GM19397 (cell line): ENCODE results near the gene PDZRN3.

Source experiments
- ATAC-seq: cut with Tn5 transposase; IDR thresholded peaks from one replicate; pipeline ENCODE4 v1.9.1; 2021; ENCODE audit warnings: mild to moderate bottlenecking, moderate library complexity; ENCODE audit not compliant: unreplicated experiment

PDZRN3 gene

DNA sequence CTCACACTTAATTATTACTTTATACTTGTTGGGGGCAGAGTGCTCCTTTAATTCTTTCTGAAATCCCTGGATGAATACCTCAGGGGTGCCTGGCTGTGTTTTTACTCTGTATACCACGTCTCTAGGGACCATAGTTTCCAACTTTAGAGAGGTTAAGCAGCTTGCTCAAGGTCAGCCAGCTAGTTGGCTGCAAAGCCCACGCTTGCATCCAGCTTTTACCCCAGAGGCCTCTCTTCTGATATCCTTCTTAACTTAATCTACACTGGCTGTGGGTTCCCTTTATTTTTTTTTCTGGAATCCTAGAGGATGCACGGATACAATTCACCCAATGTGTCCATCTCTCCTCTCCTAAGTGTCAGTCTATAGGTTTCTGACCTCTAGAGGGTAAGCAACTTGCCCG is 1.4 kb downstream of the PDZRN3 start:
- ATAC-seq = no peak

DNA sequence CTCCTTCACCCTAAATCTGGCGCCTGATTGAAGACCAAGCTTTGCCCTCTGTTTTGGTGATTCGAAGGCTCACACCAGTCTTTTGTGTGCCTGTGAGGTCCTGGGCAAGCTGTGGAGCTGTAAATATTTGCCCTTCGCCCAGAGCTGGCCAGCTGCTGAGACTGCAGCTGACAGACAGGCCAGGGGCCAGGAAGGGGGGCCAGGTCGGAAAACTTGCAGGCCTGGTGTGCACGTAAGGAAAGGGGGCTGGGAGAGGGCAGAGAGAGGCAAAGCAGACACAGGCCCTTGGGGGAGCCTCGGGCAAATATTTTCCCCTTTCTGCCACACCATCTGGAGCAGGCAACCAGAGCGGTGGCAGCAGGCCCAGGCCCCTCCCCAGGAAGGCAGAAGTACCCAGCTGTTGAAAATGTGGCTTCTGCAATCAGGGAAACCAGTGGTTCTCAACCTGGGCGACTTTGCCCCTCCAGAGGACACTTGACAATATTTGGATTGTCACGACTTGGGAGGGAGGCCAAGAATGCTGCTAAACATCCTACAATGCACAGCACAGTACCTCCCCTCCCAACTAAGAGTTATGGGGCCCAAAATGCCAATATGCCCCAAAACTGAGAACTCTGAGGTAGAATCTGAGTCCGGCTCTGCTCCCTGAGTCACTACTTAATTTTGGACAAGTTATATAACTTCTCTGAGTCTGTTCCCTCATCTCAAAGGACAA is 2.5 kb downstream of the PDZRN3 start:
- ATAC-seq = no peak

DNA sequence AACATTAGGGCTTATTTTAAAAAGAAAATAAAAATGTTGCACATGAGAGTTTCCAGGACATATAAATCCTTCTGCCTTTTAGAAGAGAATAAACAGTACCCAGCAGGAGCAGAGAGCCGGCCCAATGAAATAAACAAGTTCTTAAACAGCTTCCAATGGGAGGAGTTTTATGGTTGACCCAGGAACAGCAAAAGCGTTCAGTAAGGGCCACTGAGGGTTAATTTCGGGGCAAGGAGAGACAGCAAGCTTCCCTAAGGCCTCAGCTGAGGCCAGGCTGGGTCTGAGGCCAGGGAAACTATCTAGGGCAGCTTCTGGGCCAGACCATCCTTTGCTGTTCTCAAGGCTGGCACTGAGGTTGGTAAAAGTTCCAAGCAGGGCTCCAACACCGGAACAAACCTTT is 3.4 kb downstream of the PDZRN3 start:
- no peak for ATAC-seq

DNA sequence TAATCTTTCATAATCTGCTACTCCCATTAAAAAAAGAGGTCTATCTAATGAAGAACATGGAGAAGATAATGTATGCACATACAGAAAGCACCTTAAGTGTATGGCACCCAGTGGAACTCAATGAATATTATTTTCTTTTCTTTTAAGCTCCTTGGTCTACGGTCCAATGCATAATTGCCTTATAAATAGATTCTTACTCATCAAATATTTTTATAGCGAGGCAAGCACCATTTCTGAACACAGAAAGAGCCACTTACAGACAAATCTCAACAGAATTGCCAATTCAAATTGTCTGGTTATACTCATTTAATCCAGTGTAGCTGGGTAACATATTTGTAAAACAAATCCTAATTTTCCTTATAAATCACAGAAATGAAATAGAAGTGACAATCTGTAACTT is 6.3 kb downstream of the PDZRN3 start:
- ATAC-seq = no peak

DNA sequence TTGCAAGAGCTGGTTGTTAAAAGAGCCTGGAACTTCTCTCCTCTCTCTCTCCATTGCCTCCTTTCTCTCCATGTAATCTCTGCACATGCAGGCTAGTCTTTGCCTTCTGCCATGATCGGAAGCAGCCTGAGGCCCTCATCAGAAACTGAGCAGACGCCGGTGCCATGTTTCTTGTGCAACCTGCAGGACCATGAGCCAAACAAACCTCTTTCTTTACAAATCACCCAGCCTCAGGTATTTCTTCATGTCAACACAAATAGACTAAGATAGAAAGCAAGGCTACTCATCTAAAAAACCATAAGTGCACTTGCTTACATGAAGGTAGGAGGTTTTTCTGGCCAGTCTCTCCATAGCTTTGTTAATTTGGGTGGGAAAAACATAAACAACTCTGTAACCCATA is 8.7 kb downstream of the PDZRN3 start:
- ATAC-seq = no peak

DNA sequence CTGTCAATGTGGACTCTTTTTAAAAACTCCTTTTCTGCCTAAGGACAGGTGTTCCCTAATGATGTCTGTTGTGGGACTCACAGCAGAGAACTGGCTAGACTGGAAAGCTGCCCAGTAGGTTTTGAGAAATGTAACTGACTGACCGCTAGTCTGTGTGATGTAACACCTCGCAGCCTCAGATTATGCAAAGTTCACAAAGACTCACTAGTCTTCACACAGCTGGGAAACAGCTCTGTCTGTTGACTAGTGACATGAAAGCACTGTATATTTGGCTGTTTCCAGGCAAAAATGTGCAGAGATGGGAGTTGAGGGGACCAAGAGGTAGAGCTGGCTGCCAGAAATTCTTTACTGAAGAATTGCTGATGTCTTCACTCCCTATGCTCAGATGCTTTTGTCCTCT is 10.3 kb downstream of the PDZRN3 start:
- ATAC-seq = no peak

DNA sequence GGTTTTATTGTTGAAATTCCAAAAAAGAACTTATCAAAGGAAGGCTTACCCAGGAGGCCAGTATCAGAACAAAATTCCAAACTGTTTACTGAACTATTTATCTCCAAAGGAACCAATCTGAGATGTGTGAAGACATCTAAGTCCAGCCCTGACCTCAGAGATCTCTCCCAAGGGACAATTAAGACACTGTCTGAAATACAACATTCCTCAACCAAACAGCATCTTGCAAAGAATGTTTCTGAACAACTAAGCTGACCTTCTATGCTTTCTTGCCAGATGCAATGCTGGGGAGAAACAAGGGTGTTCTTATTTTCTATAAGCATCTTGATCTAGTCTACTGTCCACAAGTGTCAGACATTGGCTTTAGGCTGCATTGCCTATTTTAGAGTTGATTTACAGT is 13.6 kb downstream of the PDZRN3 start:
- no peak for ATAC-seq

DNA sequence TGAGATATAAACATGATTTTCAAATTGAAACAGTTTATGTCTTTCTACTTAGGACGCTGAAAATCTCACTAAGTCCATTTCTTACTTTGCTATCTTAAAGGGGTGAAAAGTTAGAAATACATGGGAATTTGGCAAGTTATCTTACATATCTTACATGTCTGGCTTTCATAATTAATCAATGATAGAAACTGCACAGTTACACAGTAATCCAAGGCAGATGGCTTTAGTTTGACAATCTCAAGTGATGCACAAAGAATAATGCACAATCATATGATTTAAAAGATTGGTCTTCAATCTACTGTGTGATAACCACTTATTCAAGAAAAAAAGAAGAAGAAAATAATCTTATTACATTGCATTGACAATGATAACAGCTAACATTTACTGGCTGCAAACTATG is 14.2 kb downstream of the PDZRN3 start:
- ATAC-seq = no peak

DNA sequence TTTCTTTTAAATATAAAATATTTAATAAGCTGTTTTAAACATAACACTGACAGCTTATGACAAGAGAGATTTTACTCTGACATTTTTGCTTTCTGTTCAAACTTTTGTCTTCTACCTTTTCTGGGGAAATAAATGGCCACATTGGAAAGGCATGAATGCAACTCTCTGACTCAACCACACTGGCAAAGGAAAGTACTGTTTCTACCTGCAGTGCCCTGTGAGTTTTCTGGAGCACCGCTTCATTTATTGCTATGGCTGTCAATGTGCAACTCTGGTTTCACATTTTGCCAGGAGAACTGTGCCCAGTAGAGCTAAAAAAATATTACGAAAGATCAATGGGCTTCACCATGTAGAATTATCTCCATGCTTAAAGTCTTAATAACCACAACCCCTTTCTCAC is 15.1 kb downstream of the PDZRN3 start:
- ATAC-seq = no peak

DNA sequence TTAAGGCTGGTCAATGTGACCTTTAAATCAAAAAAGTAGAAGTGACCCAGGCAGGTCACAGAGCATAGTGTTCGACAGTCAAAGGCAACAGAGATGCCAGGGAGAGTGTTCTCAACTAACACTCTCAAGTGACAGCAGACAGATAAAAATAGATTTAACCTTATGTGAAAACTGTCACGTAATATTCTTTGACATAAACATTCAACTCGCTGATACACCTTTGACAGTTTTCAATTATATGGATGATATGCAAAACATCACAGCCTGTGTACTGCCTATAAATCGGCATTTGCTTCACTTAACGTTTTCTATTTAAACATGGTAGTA is 15.5 kb downstream of the PDZRN3 start:
- ATAC-seq = no peak

DNA sequence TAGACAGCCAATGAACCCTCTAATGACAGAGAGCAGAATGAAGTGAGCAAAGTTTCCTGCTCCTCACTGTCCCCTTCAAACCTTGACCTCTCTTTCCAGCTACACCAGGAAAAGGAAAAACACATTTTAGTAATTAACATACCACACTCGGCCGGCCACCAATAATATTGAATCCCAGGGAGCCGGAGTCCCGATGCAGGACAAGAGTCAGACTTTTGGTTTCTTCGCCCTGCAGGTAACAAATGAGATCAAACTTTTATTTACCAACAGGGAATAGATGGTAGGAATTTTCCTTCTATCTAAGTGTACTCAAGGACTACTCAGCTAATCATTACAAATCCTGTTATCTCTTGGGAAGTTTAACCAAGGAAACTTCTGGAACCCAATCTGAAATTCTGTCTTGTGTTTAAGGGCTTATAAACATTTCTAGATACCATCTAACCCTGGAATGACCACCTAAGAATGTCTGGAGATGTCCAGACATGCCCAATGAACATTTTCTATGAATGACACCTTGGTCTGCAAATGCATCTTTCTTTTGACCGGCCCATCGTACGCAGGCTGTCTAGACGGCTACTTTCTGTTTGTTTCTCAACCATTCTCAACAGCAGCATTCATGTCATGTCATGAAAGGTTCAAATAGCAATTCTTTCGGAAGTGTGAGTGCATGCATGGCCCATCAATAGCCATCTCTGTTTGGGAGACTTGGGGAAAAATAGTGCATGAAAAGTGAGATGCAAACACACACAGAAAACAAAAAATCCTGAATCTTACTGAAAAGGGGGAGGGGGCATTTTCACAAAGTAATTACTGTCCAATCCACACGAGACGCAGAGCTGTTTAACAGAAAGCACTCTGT is 16.1 kb downstream of the PDZRN3 start:
- no peak for ATAC-seq

DNA sequence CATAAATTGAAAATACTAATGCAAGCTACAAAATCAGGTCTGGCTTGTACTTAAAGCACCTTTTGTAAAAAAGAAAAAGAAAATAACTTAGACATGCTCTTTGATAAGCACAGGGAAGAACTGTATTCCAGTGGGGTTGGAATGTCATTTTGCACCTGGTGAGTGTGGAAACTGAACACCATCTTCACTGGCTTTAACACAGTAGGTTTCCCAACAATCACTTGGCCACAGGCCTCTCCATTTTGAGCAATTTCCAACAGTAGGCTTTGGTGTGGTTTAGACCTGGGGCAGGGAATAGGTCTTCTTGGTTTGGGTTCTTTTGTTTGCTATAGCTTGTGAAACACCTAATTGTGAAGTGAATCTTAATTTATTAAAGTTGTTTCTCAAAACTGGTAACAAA is 18.9 kb downstream of the PDZRN3 start:
- no peak for ATAC-seq

DNA sequence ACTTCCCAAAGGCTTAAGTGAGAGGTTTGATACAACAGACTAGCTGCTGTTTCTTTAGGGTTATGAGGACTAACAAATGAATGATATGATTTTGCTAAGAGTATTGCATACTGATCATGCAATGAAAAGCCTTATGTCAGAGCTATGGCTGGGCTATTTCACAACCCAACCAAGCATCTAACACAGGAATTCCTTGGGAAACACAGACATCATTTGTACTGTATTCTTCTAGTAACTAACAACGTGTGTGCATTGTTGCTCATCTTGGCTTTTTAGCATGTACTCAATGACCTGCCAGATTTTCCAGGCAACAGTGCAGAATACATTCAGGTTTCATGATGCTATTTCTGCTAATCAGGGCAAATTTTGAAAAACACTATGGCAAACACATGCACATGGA is 19.3 kb downstream of the PDZRN3 start:
- no peak for ATAC-seq

DNA sequence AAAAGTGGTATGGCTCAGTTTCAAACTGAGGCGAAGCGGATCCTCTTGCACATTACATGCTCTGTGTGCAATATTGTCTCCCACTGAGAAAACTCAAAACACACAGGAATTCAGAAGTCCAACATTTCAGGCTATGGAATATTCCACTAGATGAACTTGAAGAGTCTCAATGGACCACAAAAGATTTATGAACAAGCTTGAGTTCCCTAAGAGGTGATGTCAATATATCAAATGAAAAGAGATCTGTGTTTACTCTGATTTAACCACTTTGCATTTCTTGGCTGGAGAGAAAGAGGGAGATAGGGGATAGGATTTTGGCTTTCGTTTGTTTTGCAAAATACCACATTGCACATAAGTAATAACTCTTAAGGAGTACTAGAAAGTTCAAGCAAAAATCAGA is 20.3 kb downstream of the PDZRN3 start:
- no peak for ATAC-seq

DNA sequence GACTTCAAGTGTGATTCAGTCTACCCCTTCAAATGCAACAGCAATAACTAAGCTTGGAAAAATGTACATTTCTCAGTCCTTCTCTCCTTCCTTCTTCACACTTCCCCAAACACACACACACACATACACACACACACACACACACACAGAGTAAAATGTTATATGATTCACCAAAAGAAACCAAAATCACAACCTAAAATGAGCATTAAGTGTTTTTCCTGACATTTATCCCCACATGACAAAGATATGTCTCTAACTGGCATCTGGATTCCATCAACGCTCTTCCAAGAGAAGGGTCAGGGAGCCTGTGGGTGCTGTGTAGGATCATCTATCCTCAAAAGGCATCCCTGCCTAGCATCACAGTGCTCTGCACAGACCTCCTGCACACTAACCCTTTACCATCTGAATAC is 21.0 kb downstream of the PDZRN3 start:
- ATAC-seq = no peak

DNA sequence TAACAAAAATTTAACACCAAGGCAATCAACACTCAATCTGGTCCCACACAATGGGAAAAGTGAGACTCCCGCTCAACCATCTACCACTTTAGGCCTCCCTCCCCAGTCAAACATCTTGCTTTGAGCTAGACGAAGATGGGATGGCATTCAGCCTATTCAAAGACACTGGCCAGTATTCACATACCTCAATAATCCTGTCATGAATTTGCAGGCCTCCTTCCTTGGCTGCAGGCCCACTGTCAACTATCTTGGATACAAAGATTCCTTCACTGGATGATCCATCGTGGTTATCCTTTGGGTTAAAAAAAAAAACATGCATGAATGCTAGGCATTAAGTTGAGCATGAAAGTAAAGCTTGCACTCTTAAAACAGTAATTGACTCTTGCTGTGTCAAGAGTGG is 22.6 kb downstream of the PDZRN3 start:
- no peak for ATAC-seq

DNA sequence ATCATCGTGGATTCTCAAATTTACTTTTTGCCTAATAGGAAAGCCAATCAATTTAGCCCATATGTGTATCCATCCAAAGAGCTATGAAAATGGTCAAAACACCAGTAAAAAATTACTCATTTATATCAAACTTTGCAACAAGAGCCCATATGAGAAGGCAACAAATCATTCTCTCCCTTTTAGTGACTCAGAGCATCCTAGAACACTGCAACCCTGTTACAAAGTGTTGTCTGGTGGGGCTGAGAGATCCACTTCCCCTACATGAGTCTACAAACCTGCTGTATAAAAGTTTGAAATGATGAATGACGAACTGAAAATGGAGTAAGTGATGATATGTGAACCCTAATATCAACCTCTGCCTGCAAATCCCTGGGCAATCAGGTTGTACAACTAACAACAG is 23.3 kb downstream of the PDZRN3 start:
- no peak for ATAC-seq

DNA sequence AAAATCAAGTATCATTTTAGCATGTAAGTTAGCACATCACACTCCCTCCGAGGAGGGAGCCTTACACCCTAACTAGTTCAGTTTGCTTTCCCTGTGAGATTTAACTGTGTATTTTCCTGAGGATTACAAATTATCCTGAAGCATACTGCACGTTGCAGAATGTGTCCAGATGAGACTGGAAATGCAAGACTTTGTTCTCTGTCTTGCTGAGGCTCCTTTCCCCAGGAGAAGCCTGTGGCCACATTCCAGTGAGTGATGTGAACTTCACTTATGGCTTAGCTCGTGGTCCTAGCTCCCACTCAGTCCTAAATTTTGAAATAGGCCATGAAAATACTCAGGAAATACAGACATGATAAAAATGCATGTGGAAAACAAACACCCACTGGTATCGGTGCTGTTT is 23.7 kb downstream of the PDZRN3 start:
- no peak for ATAC-seq

DNA sequence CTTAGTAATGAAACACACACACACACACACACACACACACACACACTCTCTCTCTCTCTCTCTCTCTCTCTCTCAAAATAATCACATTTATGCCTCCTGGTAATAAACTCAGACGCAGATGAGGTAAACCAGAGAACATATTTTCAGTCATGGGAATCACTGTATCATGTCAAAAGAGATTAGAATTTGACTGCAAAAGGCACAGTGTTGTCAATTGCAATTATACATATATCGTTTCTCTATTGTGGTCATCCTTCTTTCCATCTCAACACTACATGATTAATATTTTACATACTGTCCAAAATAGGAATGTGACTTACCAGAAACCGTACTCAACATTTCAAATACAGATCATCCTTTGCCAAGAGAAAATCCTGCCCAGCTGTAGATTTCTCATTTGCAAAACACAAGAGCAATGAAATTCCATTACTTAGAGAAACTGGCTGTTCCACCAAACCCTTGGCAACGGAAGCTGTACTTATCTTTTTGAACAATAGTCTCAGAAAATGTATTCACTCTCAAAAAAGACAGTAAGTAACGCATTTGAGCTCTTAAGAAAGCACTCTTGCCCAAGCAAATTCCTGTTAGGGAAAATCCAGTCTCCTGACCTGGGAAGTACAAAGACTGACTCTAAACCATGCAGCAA is 24.3 kb downstream of the PDZRN3 start:
- no peak for ATAC-seq

DNA sequence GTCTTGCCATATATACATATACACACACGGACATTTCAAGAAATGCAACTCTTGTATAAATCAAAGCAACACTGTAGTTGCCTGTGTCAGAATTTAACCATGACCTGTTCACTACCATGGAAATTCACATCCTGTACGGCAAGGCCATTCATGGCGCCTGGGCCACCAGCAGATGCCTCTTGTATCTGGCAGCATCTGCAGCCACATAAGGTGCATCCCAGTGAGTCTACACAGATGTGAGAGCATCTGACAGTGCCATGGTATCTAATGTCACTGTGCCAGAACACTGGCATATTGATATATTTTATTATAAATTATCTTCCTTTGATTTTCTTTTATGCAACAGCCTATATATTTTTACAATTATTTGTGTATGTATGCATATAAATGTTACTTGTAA is 25.1 kb downstream of the PDZRN3 start:
- ATAC-seq = no peak

DNA sequence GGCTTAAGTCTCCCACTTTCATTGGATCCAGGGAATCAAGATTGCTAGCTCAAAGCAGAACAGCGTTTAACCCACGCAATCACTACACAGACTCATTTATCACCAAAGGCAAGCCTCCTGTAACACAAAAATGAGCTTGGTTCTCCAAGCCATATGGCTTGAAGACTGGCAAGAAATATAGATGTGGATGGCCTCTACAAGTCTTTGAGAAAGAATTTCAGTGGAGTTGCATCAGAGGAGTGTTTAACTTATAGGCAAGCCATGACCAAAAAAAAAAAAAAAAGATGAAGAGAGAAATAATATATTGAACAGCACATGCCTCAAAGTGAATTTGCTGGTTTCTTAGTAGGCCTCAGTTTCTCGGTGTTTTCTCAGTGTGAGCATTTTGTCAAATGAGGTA is 27.3 kb downstream of the PDZRN3 start:
- ATAC-seq = no peak
